ENCODE measurements around the gene RGMA. TPM values are rescaled to one million over a fixed set of nuclear protein-coding genes. Genes with fewer than 3 reads are reported as not detected.

RGMA gene
- total RNA-seq, 1 experiment from 2014 or later: 5.5 TPM

DNA sequence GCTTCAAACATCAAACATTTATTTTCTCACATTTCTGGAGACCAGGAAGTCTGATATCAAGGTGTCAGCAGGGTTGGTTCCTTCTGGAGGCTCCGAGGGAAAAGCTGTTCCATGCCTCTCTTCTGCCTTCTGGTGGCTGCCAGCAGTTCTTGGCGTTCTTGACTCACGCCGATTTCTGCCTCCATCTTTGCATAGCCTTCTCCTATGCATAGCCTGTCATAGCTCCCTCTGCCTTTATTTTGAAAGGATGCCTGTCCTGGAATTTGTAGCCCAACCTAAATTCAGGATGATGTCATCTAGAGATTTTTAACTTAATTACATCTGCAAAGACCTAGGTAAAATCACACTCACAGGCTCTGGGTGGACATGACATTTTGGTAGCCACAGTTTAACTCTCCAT lies 70.4 kb downstream of the RGMA start:
- Histone ChIP-seq H2AFZ (ENCODE audit: low read depth, low read length, poor library complexity, severe bottlenecking) (no peak overlapping the region), H3K4me3 (replicated peaks in 1 of 2; ENCODE audit: low read depth in 1 of 2, low read length in 2 of 2) (no peak overlapping the region), H4K20me1 (ENCODE audit: insufficient read depth) (no peaks in the 10 kb centered on the region; the same call in 1 of the 2 replicates), H3K27ac (ENCODE audit: low read depth, low read length) (no peak overlapping the region), H3K79me2 (ENCODE audit: insufficient read depth, low read length) (peaks cover 37% of the 10 kb centered on the region), H3K9me2 (ENCODE audit: insufficient read depth) (no peaks in the 10 kb centered on the region), H3K36me3 (ENCODE audit: control insufficient read depth in 1 of 2, insufficient read depth in 2 of 2, low read length in 2 of 2) (peaks cover 69 to 74% of the 10 kb centered on the region in 2 experiments), H3K4me1 (ENCODE audit: control insufficient read depth in 1 of 2, insufficient read depth in 2 of 2, low read length in 2 of 2) (no peaks in the 10 kb centered on the region), H3K27me3 (ENCODE audit: insufficient read depth, low read length) (no peaks in the 10 kb centered on the region), H3K9ac (ENCODE audit: low read length) (no peak overlapping the region), H3K9me3 (ENCODE audit: control insufficient read depth in 1 of 2, insufficient read depth in 1 of 2, low read depth in 1 of 2, low read length in 2 of 2) (no peaks in the 10 kb centered on the region), H3K4me2 (ENCODE audit: low read length) (no peak overlapping the region)
- ChIA-PET CTCF (interaction anchor here (0.7 to 2.5 kb wide), 4 partner anchors 12 to 1101 kb away, joined by 3 to 18 read pairs (median 6); no protein-coding TSS in a partner anchor), POLR2A (no interaction called here), RAD21 (ENCODE audit: low non-redundant PET in 1 of 2, low total read pairs in 2 of 2, uncharacterized antibody in 2 of 2, unreplicated experiment in 2 of 2) (interaction anchor here in 1 of 2 experiments (0.5 to 1.4 kb wide), 2 partner anchors 221 to 399 kb away, joined by 3 to 4 read pairs; no protein-coding TSS in a partner anchor)
- no TSS peak for BruUV-seq (replicated peaks)
- intact Hi-C loops (cut with micrococcal nuclease): loop anchor here (1.0 to 5.0 kb wide), 2 partner anchors 221 to 324 kb away; no protein-coding TSS in a partner anchor
- peak; percentile 81 for ATAC-seq
- TF ChIP-seq POLR2A (IDR thresholded peaks at IDR 0.05; ENCODE audit: borderline replicate concordance, extremely low read depth, insufficient read depth, insufficient read length) (no peak), RAD21 (IDR thresholded peaks at IDR 0.05; ENCODE audit: low read depth) (peak; percentile 38)
- TF ChIP-seq, protein P1, sequence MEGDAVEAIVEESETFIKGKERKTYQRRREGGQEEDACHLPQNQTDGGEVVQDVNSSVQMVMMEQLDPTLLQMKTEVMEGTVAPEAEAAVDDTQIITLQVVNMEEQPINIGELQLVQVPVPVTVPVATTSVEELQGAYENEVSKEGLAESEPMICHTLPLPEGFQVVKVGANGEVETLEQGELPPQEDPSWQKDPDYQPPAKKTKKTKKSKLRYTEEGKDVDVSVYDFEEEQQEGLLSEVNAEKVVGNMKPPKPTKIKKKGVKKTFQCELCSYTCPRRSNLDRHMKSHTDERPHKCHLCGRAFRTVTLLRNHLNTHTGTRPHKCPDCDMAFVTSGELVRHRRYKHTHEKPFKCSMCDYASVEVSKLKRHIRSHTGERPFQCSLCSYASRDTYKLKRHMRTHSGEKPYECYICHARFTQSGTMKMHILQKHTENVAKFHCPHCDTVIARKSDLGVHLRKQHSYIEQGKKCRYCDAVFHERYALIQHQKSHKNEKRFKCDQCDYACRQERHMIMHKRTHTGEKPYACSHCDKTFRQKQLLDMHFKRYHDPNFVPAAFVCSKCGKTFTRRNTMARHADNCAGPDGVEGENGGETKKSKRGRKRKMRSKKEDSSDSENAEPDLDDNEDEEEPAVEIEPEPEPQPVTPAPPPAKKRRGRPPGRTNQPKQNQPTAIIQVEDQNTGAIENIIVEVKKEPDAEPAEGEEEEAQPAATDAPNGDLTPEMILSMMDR (IDR thresholded peaks at IDR 0.05 in 2 of 3, conservative IDR thresholded peaks at IDR 0.05 in 1 of 3; ENCODE audit: borderline replicate concordance in 1 of 3, insufficient read depth in 1 of 3, low read depth in 2 of 3, low read length in 2 of 3): peak in 2 of 3 experiments; percentile 35 to 47; a peak in 4 of 6 replicates
- TF ChIP-seq, protein P2, sequence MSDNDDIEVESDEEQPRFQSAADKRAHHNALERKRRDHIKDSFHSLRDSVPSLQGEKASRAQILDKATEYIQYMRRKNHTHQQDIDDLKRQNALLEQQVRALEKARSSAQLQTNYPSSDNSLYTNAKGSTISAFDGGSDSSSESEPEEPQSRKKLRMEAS (IDR thresholded peaks at IDR 0.05): no peak
- DNase-seq (ENCODE audit: low read depth, low spot score): no peak

DNA sequence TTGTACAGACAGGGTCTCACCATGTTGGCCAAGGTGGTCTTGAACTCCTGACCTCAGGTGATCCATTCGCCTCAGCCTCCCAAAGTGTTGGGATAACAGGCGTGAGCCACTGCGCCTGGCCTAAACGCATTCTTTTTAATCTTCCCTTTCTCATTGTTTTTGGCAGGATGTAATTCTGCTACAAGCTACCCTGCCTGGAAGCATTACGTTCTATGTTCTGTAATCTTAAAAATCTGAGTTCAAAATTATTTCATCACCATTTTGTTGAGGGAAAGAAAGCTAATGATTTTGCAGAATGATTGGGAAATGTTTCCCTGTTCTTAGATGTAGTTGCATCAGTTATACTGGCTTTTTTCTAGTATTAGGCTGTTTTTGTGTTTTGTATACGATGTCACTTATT lies 71.5 kb downstream of the RGMA start:
- intact Hi-C loops (cut with micrococcal nuclease): loop anchor here (5.0 kb wide), 1 partner anchor 220 kb away; no protein-coding TSS in a partner anchor

More for the DNA sequence above, 71.5 kb downstream of the RGMA start:
- Histone ChIP-seq H3K27me3 (ENCODE audit: insufficient read depth, low read length) (no peaks in the 10 kb centered on the region), H3K27ac (ENCODE audit: low read depth, low read length) (no peak overlapping the region), H3K36me3 (ENCODE audit: control insufficient read depth in 1 of 2, insufficient read depth in 2 of 2, low read length in 2 of 2) (peaks cover 73 to 80% of the 10 kb centered on the region in 2 experiments), H4K20me1 (ENCODE audit: insufficient read depth) (no peaks in the 10 kb centered on the region), H3K4me1 (ENCODE audit: control insufficient read depth in 1 of 2, insufficient read depth in 2 of 2, low read length in 2 of 2) (no peaks in the 10 kb centered on the region), H3K9me2 (ENCODE audit: insufficient read depth) (no peaks in the 10 kb centered on the region), H3K79me2 (ENCODE audit: insufficient read depth, low read length) (peaks cover 29% of the 10 kb centered on the region), H3K4me3 (replicated peaks in 1 of 2; ENCODE audit: low read depth in 1 of 2, low read length in 2 of 2) (no peak overlapping the region), H2AFZ (ENCODE audit: low read depth, low read length, poor library complexity, severe bottlenecking) (no peak overlapping the region), H3K9me3 (ENCODE audit: control insufficient read depth in 1 of 2, insufficient read depth in 1 of 2, low read depth in 1 of 2, low read length in 2 of 2) (no peaks in the 10 kb centered on the region), H3K4me2 (ENCODE audit: low read length) (no peak overlapping the region), H3K9ac (ENCODE audit: low read length) (no peak overlapping the region)
- ChIA-PET CTCF (interaction anchor here (2.3 to 2.5 kb wide), 2 partner anchors 220 to 1102 kb away, joined by 9 to 18 read pairs; no protein-coding TSS in a partner anchor), POLR2A (no interaction called here), RAD21 (ENCODE audit: low non-redundant PET in 1 of 2, low total read pairs in 2 of 2, uncharacterized antibody in 2 of 2, unreplicated experiment in 2 of 2) (no interaction called here)
- DNase-seq (ENCODE audit: low read depth, low spot score) (no peak), ATAC-seq (no peak)
- TF ChIP-seq, protein P3, sequence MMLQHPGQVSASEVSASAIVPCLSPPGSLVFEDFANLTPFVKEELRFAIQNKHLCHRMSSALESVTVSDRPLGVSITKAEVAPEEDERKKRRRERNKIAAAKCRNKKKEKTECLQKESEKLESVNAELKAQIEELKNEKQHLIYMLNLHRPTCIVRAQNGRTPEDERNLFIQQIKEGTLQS (IDR thresholded peaks at IDR 0.05): no peak
- TF ChIP-seq, protein P2 (IDR thresholded peaks at IDR 0.05): no peak
- no peak for TF ChIP-seq ZNF274 (IDR thresholded peaks at IDR 0.05; ENCODE audit: low read depth, low read length)
- TF ChIP-seq SIN3A (IDR thresholded peaks at IDR 0.05; ENCODE audit: low read depth): no peak
- no peak for TF ChIP-seq EZH2 (IDR thresholded peaks at IDR 0.05)
- no peak for TF ChIP-seq ELF1 (IDR thresholded peaks at IDR 0.05; ENCODE audit: borderline replicate concordance, low read depth)
- no peak for TF ChIP-seq SP1 (IDR thresholded peaks at IDR 0.05; ENCODE audit: low read depth)
- no peak for TF ChIP-seq POLR2A (IDR thresholded peaks at IDR 0.05; ENCODE audit: borderline replicate concordance, extremely low read depth, insufficient read depth, insufficient read length)
- no peak for TF ChIP-seq YY1 (IDR thresholded peaks at IDR 0.05; ENCODE audit: extremely low read depth, insufficient replicate concordance, low read depth, low read length)
- no peak for TF ChIP-seq EGR1 (IDR thresholded peaks at IDR 0.05; ENCODE audit: low read depth)
- BruUV-seq (replicated peaks): no TSS peak
